ENCODE results near the gene INKA2. TPM values are rescaled to one million over a fixed set of nuclear protein-coding genes. Genes with fewer than 3 reads are reported as not detected.

INKA2 gene
- total RNA-seq, 1 donor from 2014 or later: 5.5 TPM

- DNase-seq (ENCODE audit: extremely low spot score, unreplicated experiment): peak; percentile 56
- Mint-ChIP-seq H3K27me3 (ENCODE audit: unreplicated experiment) (no peaks in the 10 kb centered on the region), H3K4me3 (ENCODE audit: unreplicated experiment) (no peak overlapping the region), H3K36me3 (ENCODE audit: unreplicated experiment) (peaks cover 5% of the 10 kb centered on the region), H3K4me1 (ENCODE audit: unreplicated experiment) (peaks cover 13% of the 10 kb centered on the region), H3K9me3 (ENCODE audit: unreplicated experiment) (no peaks in the 10 kb centered on the region), H3K27ac (ENCODE audit: unreplicated experiment) (no peak overlapping the region)
- no peak for TF ChIP-seq CTCF (IDR thresholded peaks at IDR 0.05)
These were observed 20.1 kb downstream of the INKA2 start for GRCh38 chr1:111719135-111719534.

- TF ChIP-seq CTCF (IDR thresholded peaks at IDR 0.05): no peak
- peaks cover 13% of the 10 kb centered on the region for H3K4me1 Mint-ChIP-seq (ENCODE audit: unreplicated experiment)
- peaks cover 5% of the 10 kb centered on the region for H3K36me3 Mint-ChIP-seq (ENCODE audit: unreplicated experiment)
- H3K27ac Mint-ChIP-seq (ENCODE audit: unreplicated experiment): no peak overlapping the region
- no peak for DNase-seq (ENCODE audit: extremely low spot score, unreplicated experiment)
- H3K27me3 Mint-ChIP-seq (ENCODE audit: unreplicated experiment): no peaks in the 10 kb centered on the region
- H3K4me3 Mint-ChIP-seq (ENCODE audit: unreplicated experiment): no peak overlapping the region
- no peaks in the 10 kb centered on the region for H3K9me3 Mint-ChIP-seq (ENCODE audit: unreplicated experiment)
These were observed 21.7 kb downstream of the INKA2 start for GRCh38 chr1:111717450-111717849.

DNA sequence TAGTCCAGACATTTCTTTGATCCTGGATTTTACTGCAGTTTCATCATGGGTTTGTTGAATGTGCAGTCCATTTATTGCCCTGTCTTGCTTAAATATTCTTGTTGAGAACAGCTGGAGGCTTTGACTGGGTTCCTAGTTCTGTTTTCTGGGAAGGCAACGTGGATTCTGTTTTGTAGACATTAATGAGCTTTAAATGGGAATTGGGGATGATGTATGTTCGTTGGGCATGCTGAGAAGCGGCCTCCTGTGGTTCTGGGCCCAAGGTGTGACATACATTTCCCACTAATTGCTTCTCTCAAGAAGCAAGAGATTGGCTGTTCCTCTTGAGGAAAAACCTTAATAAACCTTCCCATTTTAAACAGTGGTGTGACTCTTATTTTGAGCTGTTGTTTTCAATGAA lies 22.9 kb downstream of the INKA2 start:
- Mint-ChIP-seq H3K27me3 (ENCODE audit: unreplicated experiment) (no peaks in the 10 kb centered on the region), H3K27ac (ENCODE audit: unreplicated experiment) (no peak overlapping the region), H3K36me3 (ENCODE audit: unreplicated experiment) (peaks cover 5% of the 10 kb centered on the region), H3K9me3 (ENCODE audit: unreplicated experiment) (no peaks in the 10 kb centered on the region), H3K4me1 (ENCODE audit: unreplicated experiment) (peaks cover 8% of the 10 kb centered on the region), H3K4me3 (ENCODE audit: unreplicated experiment) (no peak overlapping the region)
- DNase-seq (ENCODE audit: extremely low spot score, unreplicated experiment): no peak
- no peak for TF ChIP-seq CTCF (IDR thresholded peaks at IDR 0.05)

GRCh38 chr1:111709986-111710385 lies 29.2 kb downstream of the INKA2 start:
- H3K27ac Mint-ChIP-seq (ENCODE audit: unreplicated experiment): no peak overlapping the region
- H3K36me3 Mint-ChIP-seq (ENCODE audit: unreplicated experiment): peaks cover 14% of the 10 kb centered on the region
- TF ChIP-seq CTCF (IDR thresholded peaks at IDR 0.05): no peak
- H3K9me3 Mint-ChIP-seq (ENCODE audit: unreplicated experiment): no peaks in the 10 kb centered on the region
- H3K4me1 Mint-ChIP-seq (ENCODE audit: unreplicated experiment): peaks cover 12% of the 10 kb centered on the region
- no peak overlapping the region for H3K4me3 Mint-ChIP-seq (ENCODE audit: unreplicated experiment)
- no peak for DNase-seq (ENCODE audit: extremely low spot score, unreplicated experiment)
- H3K27me3 Mint-ChIP-seq (ENCODE audit: unreplicated experiment): no peaks in the 10 kb centered on the region

DNA sequence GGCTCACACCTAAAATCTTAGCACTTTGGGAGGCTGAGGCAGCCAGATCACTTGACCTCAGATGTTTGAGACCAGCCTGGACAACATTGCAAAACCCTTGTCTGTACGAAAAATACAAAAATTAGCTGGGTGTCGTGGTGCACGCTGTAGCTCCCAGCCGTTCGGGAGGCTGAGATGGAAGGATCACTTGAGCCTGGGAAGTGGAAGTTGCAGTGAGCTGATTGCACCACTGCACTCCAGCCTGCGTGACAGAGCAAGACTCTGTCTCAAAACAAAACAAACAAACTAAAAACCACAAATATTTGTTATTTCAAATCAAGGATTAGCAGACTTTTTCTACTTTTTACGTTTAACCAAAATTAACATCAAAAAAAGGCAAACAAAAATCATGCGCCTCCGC lies 31.3 kb downstream of the INKA2 start:
- peak overlapping the region; percentile 56 for H3K27ac Mint-ChIP-seq (ENCODE audit: unreplicated experiment)
- peaks cover 12% of the 10 kb centered on the region for H3K4me1 Mint-ChIP-seq (ENCODE audit: unreplicated experiment)
- DNase-seq (ENCODE audit: extremely low spot score, unreplicated experiment): no peak
- H3K9me3 Mint-ChIP-seq (ENCODE audit: unreplicated experiment): no peaks in the 10 kb centered on the region
- H3K27me3 Mint-ChIP-seq (ENCODE audit: unreplicated experiment): no peaks in the 10 kb centered on the region
- H3K36me3 Mint-ChIP-seq (ENCODE audit: unreplicated experiment): peaks cover 23% of the 10 kb centered on the region
- H3K4me3 Mint-ChIP-seq (ENCODE audit: unreplicated experiment): no peak overlapping the region
- no peak for TF ChIP-seq CTCF (IDR thresholded peaks at IDR 0.05)

All from osteocyte (in vitro differentiated cells).